NCI-H82 treated with DMSO at 0.1 percent for 48 hours (cell line): ENCODE data around the gene RTRAF.

Experiments
- DNase-seq: peaks from one replicate; lab custom pipeline; 2025; ENCODE audit not compliant: unreplicated experiment; lab: John Stamatoyannopoulos, UW

RTRAF gene

GRCh38 chr14:51993285-51993920 lies 4.1 kb downstream of the RTRAF start:
- no peak for DNase-seq

- DNase-seq, result no peak
Measured at GRCh38 chr14:51996148-51996746, 6.9 kb downstream of the RTRAF start.

GRCh38 chr14:51998348-51998747 lies 9.0 kb downstream of the RTRAF start:
- no peak for DNase-seq

- no peak for DNase-seq
Measured at GRCh38 chr14:51999084-51999483, 9.7 kb downstream of the RTRAF start.

GRCh38 chr14:52000019-52000582 lies 10.8 kb downstream of the RTRAF start:
- DNase-seq, result no peak

- no peak for DNase-seq
Measured at GRCh38 chr14:52000696-52001095, 11.3 kb downstream of the RTRAF start.

- DNase-seq, result no peak
Measured at GRCh38 chr14:52002542-52002941, 13.2 kb downstream of the RTRAF start.

- no peak for DNase-seq
Measured at GRCh38 chr14:52003324-52003723, 14.0 kb downstream of the RTRAF start.

GRCh38 chr14:52005625-52006024 lies 16.3 kb downstream of the RTRAF start:
- no peak for DNase-seq

GRCh38 chr14:52006361-52006760 lies 17.0 kb downstream of the RTRAF start:
- DNase-seq, result no peak

- no peak for DNase-seq
Measured at GRCh38 chr14:52007211-52007610, 17.9 kb downstream of the RTRAF start.

GRCh38 chr14:52007637-52008036 lies 18.3 kb downstream of the RTRAF start:
- DNase-seq, result no peak

- no peak for DNase-seq
Measured at GRCh38 chr14:52008136-52008535, 18.8 kb downstream of the RTRAF start.

GRCh38 chr14:52010173-52010693 lies 20.9 kb downstream of the RTRAF start:
- no peak for DNase-seq

- no peak for DNase-seq
Measured at GRCh38 chr14:52011523-52011922, 22.2 kb downstream of the RTRAF start.

- DNase-seq, result no peak
Measured at GRCh38 chr14:52012635-52013034, 23.3 kb downstream of the RTRAF start.

- no peak for DNase-seq
Measured at GRCh38 chr14:52013984-52014600, 24.7 kb downstream of the RTRAF start.

- no peak for DNase-seq
Measured at GRCh38 chr14:52014601-52015267, 25.4 kb downstream of the RTRAF start.

GRCh38 chr14:52015411-52016030 lies 26.2 kb downstream of the RTRAF start:
- DNase-seq, result no peak

GRCh38 chr14:52018252-52018651 lies 28.9 kb downstream of the RTRAF start:
- no peak for DNase-seq

GRCh38 chr14:52018970-52019369 lies 29.6 kb downstream of the RTRAF start:
- DNase-seq, result no peak
